Neural progenitor cell (in vitro differentiated cells): ENCODE results near the gene SERBP1. TPM values are rescaled to one million over a fixed set of nuclear protein-coding genes. Genes with fewer than 3 reads are reported as not detected.

ENCODE experiments used
- DNase-seq: peaks from one replicate; pipeline ENCODE4 v3.0.0-alpha.2; 2016; ENCODE audit warnings: low spot score
- H2AFZ ChIP-seq: fragments of 200-600 bp; sonication (generic); replicated peaks from 2 replicates; pipeline ENCODE4 v1.6.1; 2016; ENCODE audit warnings: antibody characterized with exemption
- H3F3A ChIP-seq: fragments of 200-600 bp; sonication (generic); 2 replicates; pipeline ENCODE4 v1.6.1; 2016; ENCODE audit warnings: antibody characterized with exemption, low read depth
- H3K27ac ChIP-seq: fragments of 200-600 bp; sonication (generic); 2 replicates; pipeline ENCODE4 v1.5.1; 2016; ENCODE audit warnings: mild to moderate bottlenecking
- H3K27me3 ChIP-seq: fragments of 200-600 bp; sonication (generic); 2 replicates; pipeline ENCODE4 v1.6.1; 2016; ENCODE audit warnings: mild to moderate bottlenecking, moderate library complexity
- H3K36me3 ChIP-seq: fragments of 200-600 bp; sonication (generic); 2 replicates; pipeline ENCODE4 v1.5.1; 2016
- H3K4me1 ChIP-seq: fragments of 200-600 bp; sonication (generic); 2 replicates; pipeline ENCODE4 v1.6.1; 2016; ENCODE audit warnings: mixed run types
- H3K4me2 ChIP-seq: fragments of 200-600 bp; sonication (generic); 2 replicates; pipeline ENCODE4 v1.6.1; 2016
- H3K4me3 ChIP-seq: fragments of 200-600 bp; sonication (generic); 2 replicates; pipeline ENCODE4 v1.5.1; 2016
- H3K79me2 ChIP-seq: fragments of 200-600 bp; sonication (generic); 2 replicates; pipeline ENCODE4 v1.6.1; 2016; ENCODE audit warnings: low read depth
- H3K9ac ChIP-seq: fragments of 200-600 bp; sonication (generic); 2 replicates; pipeline ENCODE4 v1.6.1; 2016
- H3K9me3 ChIP-seq: fragments of 200-600 bp; sonication (generic); 2 replicates; pipeline ENCODE4 v1.5.1; 2016; ENCODE audit warnings: low read depth
- H4K20me1 ChIP-seq: fragments of 200-600 bp; sonication (generic); 2 replicates; pipeline ENCODE4 v1.6.1; 2016; ENCODE audit warnings: low read depth
- H3K27ac Mint-ChIP-seq: 3 replicates; pipeline ENCODE4 v1.8.0; 2021; ENCODE audit warnings: mixed read lengths
- H3K27me3 Mint-ChIP-seq: 2 replicates; pipeline ENCODE4 v1.8.0; 2022; ENCODE audit warnings: low read depth, mild to moderate bottlenecking, inconsistent platforms, moderate library complexity, mixed read lengths; ENCODE audit not compliant: insufficient read depth
- H3K36me3 Mint-ChIP-seq: 3 replicates; pipeline ENCODE4 v1.8.0; 2021; ENCODE audit warnings: mixed read lengths
- H3K4me1 Mint-ChIP-seq: 3 replicates; pipeline ENCODE4 v1.8.0; 2021; ENCODE audit warnings: mixed read lengths
- H3K4me3 Mint-ChIP-seq: 3 replicates; pipeline ENCODE4 v1.8.0; 2021; ENCODE audit warnings: mild to moderate bottlenecking, moderate library complexity, mixed read lengths
- H3K9me3 Mint-ChIP-seq: 3 replicates; pipeline ENCODE4 v1.8.0; 2020; ENCODE audit warnings: mixed read lengths
- CTCF ChIP-seq: fragments of 200-600 bp; sonication (generic); IDR thresholded peaks from 2 replicates; pipeline ENCODE4 v1.5.1; 2017; ENCODE audit warnings: antibody characterized with exemption, mild to moderate bottlenecking
- EZH2 ChIP-seq: fragments of 200-600 bp; sonication (generic); IDR thresholded peaks from 2 replicates; pipeline ENCODE4 v1.6.1; 2017; ENCODE audit warnings: antibody characterized with exemption, mild to moderate bottlenecking, moderate library complexity
- EZH2phosphoT487 ChIP-seq: fragments of 200-600 bp; sonication (generic); IDR thresholded peaks from 2 replicates; pipeline ENCODE4 v1.6.1; 2017; ENCODE audit warnings: antibody characterized with exemption
- total RNA-seq: library from RNA; depleted of rRNA; stranded (reverse); fragments of >200 nt; gene quantifications from 2 replicates; pipeline ENCODE4 v1.2.3, GENCODE V29; 2015; ENCODE audit warnings: low replicate concordance

SERBP1 gene
- total RNA-seq, 1 donor from 2014 or later, result 534 TPM

- Histone ChIP-seq H2AFZ (no peak overlapping the region), H4K20me1 (no peaks in the 10 kb centered on the region), H3K27ac (no peak overlapping the region), H3K9me3 (no peaks in the 10 kb centered on the region), H3K4me2 (no peak overlapping the region), H3K79me2 (no peaks in the 10 kb centered on the region), H3K9ac (no peak overlapping the region), H3F3A (peaks cover 8% of the 10 kb centered on the region), H3K36me3 (no peaks in the 10 kb centered on the region), H3K4me1 (peaks cover 11% of the 10 kb centered on the region), H3K4me3 (no peak overlapping the region), H3K27me3 (no peaks in the 10 kb centered on the region)
- TF ChIP-seq EZH2, result no peak
- TF ChIP-seq CTCF, result no peak
- TF ChIP-seq EZH2phosphoT487, result no peak
- Mint-ChIP-seq H3K36me3 (no peaks in the 10 kb centered on the region), H3K4me3 (no peak overlapping the region), H3K4me1 (peaks cover 17% of the 10 kb centered on the region), H3K27me3 (no peaks in the 10 kb centered on the region), H3K27ac (no peak overlapping the region), H3K9me3 (peaks cover 2% of the 10 kb centered on the region)
- DNase-seq, result no peak
Measured at GRCh38 chr1:67468066-67468718, 38.0 kb upstream of the SERBP1 start.

GRCh38 chr1:67465375-67465774 lies 35.2 kb upstream of the SERBP1 start:
- no peaks in the 10 kb centered on the region for H3K27me3 ChIP-seq
- no peaks in the 10 kb centered on the region for H3K9me3 ChIP-seq
- no peak overlapping the region for H2AFZ ChIP-seq
- peaks cover 24% of the 10 kb centered on the region for H3F3A ChIP-seq
- H3K9me3 Mint-ChIP-seq, result peaks cover 2% of the 10 kb centered on the region
- H3K79me2 ChIP-seq, result no peaks in the 10 kb centered on the region
- H3K27ac Mint-ChIP-seq, result no peak overlapping the region
- no peak overlapping the region for H3K9ac ChIP-seq
- no peaks in the 10 kb centered on the region for H4K20me1 ChIP-seq
- no peaks in the 10 kb centered on the region for H3K36me3 Mint-ChIP-seq
- DNase-seq, result no peak
- no peak overlapping the region for H3K4me2 ChIP-seq
- peaks cover 2% of the 10 kb centered on the region for H3K27me3 Mint-ChIP-seq
- TF ChIP-seq EZH2phosphoT487 (no peak), EZH2 (no peak), CTCF (no peak)
- no peak overlapping the region for H3K4me3 Mint-ChIP-seq
- no peaks in the 10 kb centered on the region for H3K36me3 ChIP-seq
- H3K27ac ChIP-seq, result no peak overlapping the region
- H3K4me1 Mint-ChIP-seq, result peaks cover 18% of the 10 kb centered on the region
- H3K4me1 ChIP-seq, result peaks cover 22% of the 10 kb centered on the region
- H3K4me3 ChIP-seq, result no peak overlapping the region

GRCh38 chr1:67464746-67465145 lies 34.5 kb upstream of the SERBP1 start:
- Histone ChIP-seq H3K79me2 (no peaks in the 10 kb centered on the region), H3K4me2 (no peak overlapping the region), H3K4me3 (no peak overlapping the region), H2AFZ (no peak overlapping the region), H4K20me1 (no peaks in the 10 kb centered on the region), H3K27me3 (no peaks in the 10 kb centered on the region), H3K9me3 (no peaks in the 10 kb centered on the region), H3K4me1 (peaks cover 22% of the 10 kb centered on the region), H3K36me3 (no peaks in the 10 kb centered on the region), H3F3A (peaks cover 24% of the 10 kb centered on the region), H3K9ac (no peak overlapping the region), H3K27ac (no peak overlapping the region)
- H3K4me1 Mint-ChIP-seq, result peaks cover 18% of the 10 kb centered on the region
- DNase-seq, result no peak
- H3K27ac Mint-ChIP-seq, result no peak overlapping the region
- no peak overlapping the region for H3K4me3 Mint-ChIP-seq
- H3K9me3 Mint-ChIP-seq, result peaks cover 2% of the 10 kb centered on the region
- no peak for TF ChIP-seq EZH2
- TF ChIP-seq CTCF, result no peak
- no peak for TF ChIP-seq EZH2phosphoT487
- H3K27me3 Mint-ChIP-seq, result peaks cover 2% of the 10 kb centered on the region
- H3K36me3 Mint-ChIP-seq, result no peaks in the 10 kb centered on the region
